GM19043 (cell line): ENCODE results near the gene TMEM236.

Source experiments
- ATAC-seq: cut with Tn5 transposase; IDR thresholded peaks from one replicate; pipeline ENCODE4 v1.9.1; 2021; ENCODE audit warnings: low read depth; ENCODE audit not compliant: unreplicated experiment

Gene TMEM236

GRCh38 chr10:17737027-17737965 is 14.7 kb upstream of the TMEM236 start:
- no peak for ATAC-seq

GRCh38 chr10:17740668-17741067 is 11.3 kb upstream of the TMEM236 start:
- ATAC-seq: no peak

GRCh38 chr10:17742918-17743317 is 9.1 kb upstream of the TMEM236 start:
- ATAC-seq: no peak

- ATAC-seq: no peak
Observed at GRCh38 chr10:17743437-17743836, 8.6 kb upstream of the TMEM236 start.

- no peak for ATAC-seq
Observed at GRCh38 chr10:17744341-17744861, 7.6 kb upstream of the TMEM236 start.

- ATAC-seq: no peak
Observed at GRCh38 chr10:17747883-17748550, 4.0 kb upstream of the TMEM236 start.

GRCh38 chr10:17749890-17750289 is 2.1 kb upstream of the TMEM236 start:
- no peak for ATAC-seq

GRCh38 chr10:17756557-17757217 is 4.7 kb downstream of the TMEM236 start:
- ATAC-seq: peak; percentile 94

- no peak for ATAC-seq
Observed at GRCh38 chr10:17758200-17758599, 6.2 kb downstream of the TMEM236 start.

GRCh38 chr10:17758896-17759295 is 6.9 kb downstream of the TMEM236 start:
- no peak for ATAC-seq

- no peak for ATAC-seq
Observed at GRCh38 chr10:17764142-17764541, 12.1 kb downstream of the TMEM236 start.

- ATAC-seq: no peak
Observed at GRCh38 chr10:17765602-17766001, 13.6 kb downstream of the TMEM236 start.

- no peak for ATAC-seq
Observed at GRCh38 chr10:17766731-17767130, 14.7 kb downstream of the TMEM236 start.

GRCh38 chr10:17768496-17768895 is 16.5 kb downstream of the TMEM236 start:
- no peak for ATAC-seq

GRCh38 chr10:17768957-17769356 is 17.0 kb downstream of the TMEM236 start:
- no peak for ATAC-seq

- no peak for ATAC-seq
Observed at GRCh38 chr10:17771017-17771416, 19.0 kb downstream of the TMEM236 start.

- no peak for ATAC-seq
Observed at GRCh38 chr10:17779784-17780183, 27.8 kb downstream of the TMEM236 start.

GRCh38 chr10:17780727-17781126 is 28.7 kb downstream of the TMEM236 start:
- ATAC-seq: no peak

- ATAC-seq: no peak
Observed at GRCh38 chr10:17781856-17782255, 29.9 kb downstream of the TMEM236 start.

GRCh38 chr10:17782921-17783665 is 31.1 kb downstream of the TMEM236 start:
- ATAC-seq: no peak
